ENCODE data around the gene MYADML2. TPM values are rescaled to one million over a fixed set of nuclear protein-coding genes. Genes with fewer than 3 reads are reported as not detected.

Gene MYADML2
- total RNA-seq, 4 donors from 2014 or later = not detected

DNA sequence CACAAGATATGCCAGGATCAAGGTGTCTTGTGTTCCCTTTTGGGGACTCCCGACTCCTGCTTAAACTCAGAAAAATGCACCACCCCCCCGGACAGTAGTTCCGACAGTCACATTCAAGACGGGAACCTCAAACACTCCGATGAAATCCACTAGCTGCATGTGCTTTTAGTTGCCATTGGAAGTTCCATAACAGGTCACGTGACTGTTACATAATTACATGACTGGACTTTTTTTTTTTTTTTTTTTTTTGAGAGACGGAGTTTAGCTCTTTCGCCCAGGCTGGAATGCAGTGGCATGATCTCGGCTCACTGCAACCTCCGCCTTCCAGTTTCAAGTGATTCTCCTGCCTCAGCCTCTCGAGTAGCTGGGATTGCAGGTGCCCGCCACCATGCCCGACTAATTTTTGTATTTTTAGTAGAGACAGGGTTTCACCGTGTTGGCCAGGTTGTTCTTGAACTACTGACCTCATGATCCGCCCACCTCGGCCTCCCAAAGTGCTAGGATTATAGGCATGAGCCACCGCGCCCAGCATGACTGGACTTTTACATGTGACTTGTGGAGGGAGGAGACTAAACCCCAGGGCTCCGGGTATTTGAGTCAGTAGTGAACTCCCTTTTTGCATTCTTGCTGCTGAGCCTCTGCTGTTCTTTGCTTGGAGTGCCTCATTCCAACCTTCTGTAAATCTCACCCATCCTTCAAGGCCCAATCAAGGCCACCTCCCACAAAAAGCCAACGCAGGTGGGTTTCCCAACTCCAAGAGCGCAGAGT is 30.6 kb downstream of the MYADML2 start:
- Histone ChIP-seq H3K27ac (peak overlapping the region; percentile 84 to 99 (median 94)), H3K4me3 (peak overlapping the region; percentile 61 to 100 (median 86)), H3K4me1 (peaks cover 46 to 88% (median 50%) of the 10 kb centered on the region in 3 donors), H3K9me3 (no peaks in the 10 kb centered on the region), H3K27me3 (no peaks in the 10 kb centered on the region), H3K36me3 (peaks cover 31 to 68% (median 42%) of the 10 kb centered on the region in 3 donors)
- no peak for DNase-seq
- intact Hi-C loops (cut with DNase I) = no loop called here
- TF ChIP-seq POLR2A (IDR thresholded peaks at IDR 0.05) = peak in 3 of 4 donors; percentile 35 to 61 (median 60)
- TF ChIP-seq, protein P1, sequence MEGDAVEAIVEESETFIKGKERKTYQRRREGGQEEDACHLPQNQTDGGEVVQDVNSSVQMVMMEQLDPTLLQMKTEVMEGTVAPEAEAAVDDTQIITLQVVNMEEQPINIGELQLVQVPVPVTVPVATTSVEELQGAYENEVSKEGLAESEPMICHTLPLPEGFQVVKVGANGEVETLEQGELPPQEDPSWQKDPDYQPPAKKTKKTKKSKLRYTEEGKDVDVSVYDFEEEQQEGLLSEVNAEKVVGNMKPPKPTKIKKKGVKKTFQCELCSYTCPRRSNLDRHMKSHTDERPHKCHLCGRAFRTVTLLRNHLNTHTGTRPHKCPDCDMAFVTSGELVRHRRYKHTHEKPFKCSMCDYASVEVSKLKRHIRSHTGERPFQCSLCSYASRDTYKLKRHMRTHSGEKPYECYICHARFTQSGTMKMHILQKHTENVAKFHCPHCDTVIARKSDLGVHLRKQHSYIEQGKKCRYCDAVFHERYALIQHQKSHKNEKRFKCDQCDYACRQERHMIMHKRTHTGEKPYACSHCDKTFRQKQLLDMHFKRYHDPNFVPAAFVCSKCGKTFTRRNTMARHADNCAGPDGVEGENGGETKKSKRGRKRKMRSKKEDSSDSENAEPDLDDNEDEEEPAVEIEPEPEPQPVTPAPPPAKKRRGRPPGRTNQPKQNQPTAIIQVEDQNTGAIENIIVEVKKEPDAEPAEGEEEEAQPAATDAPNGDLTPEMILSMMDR (IDR thresholded peaks at IDR 0.05) = no peak
- WGBS, 2 donors = 58 to 59% methylated on average over 21 of the region's 21 CpGs

DNA sequence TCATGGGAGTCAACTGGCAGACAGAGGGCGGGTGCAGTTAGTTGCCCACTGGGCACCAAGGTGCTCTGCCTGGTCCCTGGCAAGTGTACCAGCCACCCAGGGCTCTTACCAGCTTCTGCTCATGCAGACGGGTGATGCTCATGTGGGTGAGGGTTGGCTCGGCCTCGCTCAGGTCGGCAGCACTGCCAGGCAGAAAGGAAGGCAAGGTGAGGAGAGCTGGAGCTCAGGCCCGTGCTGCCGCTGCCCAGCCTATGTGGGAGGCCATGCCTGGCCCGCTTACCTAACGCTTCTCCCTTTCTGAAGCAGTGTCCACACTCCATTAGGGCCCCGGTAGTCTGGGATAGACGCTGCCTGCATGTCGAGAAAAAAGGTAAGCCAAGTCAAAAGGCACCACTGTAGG is 31.7 kb downstream of the MYADML2 start:
- Histone ChIP-seq H3K9me3 (no peaks in the 10 kb centered on the region), H3K27ac (peak overlapping the region in 2 of 4 donors; percentile 84 to 99), H3K27me3 (no peaks in the 10 kb centered on the region), H3K4me1 (peaks cover 43 to 82% (median 47%) of the 10 kb centered on the region in 3 donors), H3K36me3 (peaks cover 31 to 57% (median 37%) of the 10 kb centered on the region in 3 donors), H3K4me3 (no peak overlapping the region)
- intact Hi-C loops (cut with DNase I) = no loop called here
- WGBS, 2 donors = 86 to 91% methylated on average over 7 to 8 of the region's 12 CpGs
- no peak for DNase-seq
- no peak for TF ChIP-seq POLR2A (IDR thresholded peaks at IDR 0.05)
- TF ChIP-seq, protein P1 (IDR thresholded peaks at IDR 0.05) = no peak

DNA sequence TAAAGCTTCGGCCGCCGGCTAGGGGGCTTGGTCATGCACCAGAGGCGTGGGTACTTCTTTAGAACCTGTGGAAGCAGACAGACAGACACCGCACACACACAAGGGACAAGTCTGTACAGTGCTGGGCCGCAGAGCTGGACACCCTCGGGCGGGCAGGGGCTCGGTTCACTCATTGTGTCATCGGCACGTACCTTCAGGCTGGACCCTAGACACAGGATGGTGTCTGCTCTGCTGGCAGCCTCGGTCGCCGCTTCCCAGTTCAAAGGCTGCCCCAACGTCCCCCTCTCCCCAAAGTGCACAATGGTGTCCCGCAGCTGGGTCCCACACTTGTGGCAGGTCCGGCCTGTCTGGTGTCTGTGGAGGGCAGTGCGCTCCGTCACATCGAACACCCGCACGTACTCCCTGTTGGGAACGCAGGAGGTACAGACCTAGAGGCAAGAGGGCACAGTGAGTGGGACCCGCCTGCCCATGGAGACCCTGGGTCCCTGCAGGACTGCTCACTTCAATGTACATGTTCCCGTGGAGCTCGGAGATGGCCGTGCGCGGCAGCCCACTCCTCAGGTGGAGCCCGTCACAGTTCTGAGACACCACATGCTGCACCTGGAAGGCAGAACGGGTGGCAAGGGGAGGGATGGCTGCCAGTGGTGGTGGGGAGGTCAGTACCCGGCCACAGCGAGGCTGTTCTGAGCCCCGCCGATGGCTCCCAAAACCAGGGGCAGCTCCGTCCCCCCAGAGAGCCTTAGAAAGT is 32.8 kb downstream of the MYADML2 start:
- Histone ChIP-seq H3K27ac (peak overlapping the region in 2 of 4 donors; percentile 2 to 90), H3K9me3 (no peaks in the 10 kb centered on the region), H3K4me1 (peaks cover 38 to 82% (median 46%) of the 10 kb centered on the region in 3 donors), H3K4me3 (no peak overlapping the region), H3K36me3 (peaks cover 31 to 51% (median 36%) of the 10 kb centered on the region in 3 donors), H3K27me3 (no peaks in the 10 kb centered on the region)
- intact Hi-C loops (cut with DNase I) = no loop called here
- no peak for DNase-seq
- no peak for TF ChIP-seq POLR2A (IDR thresholded peaks at IDR 0.05)
- TF ChIP-seq, protein P1 (IDR thresholded peaks at IDR 0.05) = no peak
- WGBS, 2 donors = 90% methylated on average over 2 of the region's 36 CpGs; no CpG with 5 or more reads in 1 of the 2 donors

DNA sequence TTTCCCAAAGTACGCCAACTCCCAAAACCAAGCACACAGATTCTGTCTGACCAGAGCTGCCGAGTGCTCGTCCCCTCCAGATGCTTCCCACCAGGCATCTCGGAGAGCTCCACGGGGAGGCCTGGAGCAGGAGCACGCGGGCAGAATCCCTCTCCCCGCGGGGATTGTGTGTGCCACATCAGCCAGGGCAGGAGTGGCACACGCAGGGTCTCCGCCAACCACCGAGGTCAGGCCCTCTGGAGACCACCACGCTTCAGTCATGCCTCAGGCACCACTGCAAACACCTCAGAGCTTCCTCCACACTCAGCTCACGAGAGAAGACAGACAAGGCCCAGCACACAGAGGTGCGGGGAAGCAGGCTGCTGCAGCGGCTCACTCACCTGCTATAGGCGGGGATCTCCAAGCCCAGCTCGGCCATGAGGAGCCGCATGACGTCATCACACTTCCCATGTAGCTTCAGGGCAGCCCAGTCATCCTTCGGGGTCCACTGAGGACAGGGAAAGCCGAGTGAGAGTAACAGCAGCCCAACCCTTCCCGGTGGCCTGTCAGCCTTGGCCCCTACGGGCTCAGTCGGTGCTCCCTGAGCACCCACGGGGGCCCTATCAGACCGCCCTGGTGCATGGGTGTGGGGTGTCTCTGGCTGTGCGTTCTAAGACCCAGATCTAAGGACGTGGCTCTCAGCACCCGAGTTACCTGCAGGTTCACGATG is 33.5 kb downstream of the MYADML2 start:
- peaks cover 31 to 81% (median 42%) of the 10 kb centered on the region in 3 donors for H3K4me1 ChIP-seq
- no peak for DNase-seq
- H3K9me3 ChIP-seq = no peaks in the 10 kb centered on the region
- H3K36me3 ChIP-seq = peaks cover 31 to 55% (median 36%) of the 10 kb centered on the region in 3 donors
- H3K4me3 ChIP-seq = no peak overlapping the region
- intact Hi-C loops (cut with DNase I) = no loop called here
- peak overlapping the region in 3 of 4 donors; percentile 70 to 90 (median 84) for H3K27ac ChIP-seq
- WGBS, 2 donors = 68 to 95% methylated on average over 5 to 8 of the region's 31 CpGs
- H3K27me3 ChIP-seq = no peaks in the 10 kb centered on the region
- TF ChIP-seq POLR2A (IDR thresholded peaks at IDR 0.05) = no peak
